ENCODE data around the gene UBE3B.

GRCh38 chr12:109504068-109504467, 26.6 kb downstream of the UBE3B start:
- TF ChIP-seq TAF1 (IDR thresholded peaks at IDR 0.05; ENCODE audit: borderline replicate concordance, low read depth, low read length) (no peak), POLR2A (IDR thresholded peaks at IDR 0.05; ENCODE audit: low read depth, low read length) (no peak)
